ENCODE measurements around the gene CCDC9B. TPM values are rescaled to one million over a fixed set of nuclear protein-coding genes. Genes with fewer than 3 reads are reported as not detected.

CCDC9B gene
- total and polyA plus RNA-seq, 11 donors, result 38.0 to 165 (median 119) TPM

DNA sequence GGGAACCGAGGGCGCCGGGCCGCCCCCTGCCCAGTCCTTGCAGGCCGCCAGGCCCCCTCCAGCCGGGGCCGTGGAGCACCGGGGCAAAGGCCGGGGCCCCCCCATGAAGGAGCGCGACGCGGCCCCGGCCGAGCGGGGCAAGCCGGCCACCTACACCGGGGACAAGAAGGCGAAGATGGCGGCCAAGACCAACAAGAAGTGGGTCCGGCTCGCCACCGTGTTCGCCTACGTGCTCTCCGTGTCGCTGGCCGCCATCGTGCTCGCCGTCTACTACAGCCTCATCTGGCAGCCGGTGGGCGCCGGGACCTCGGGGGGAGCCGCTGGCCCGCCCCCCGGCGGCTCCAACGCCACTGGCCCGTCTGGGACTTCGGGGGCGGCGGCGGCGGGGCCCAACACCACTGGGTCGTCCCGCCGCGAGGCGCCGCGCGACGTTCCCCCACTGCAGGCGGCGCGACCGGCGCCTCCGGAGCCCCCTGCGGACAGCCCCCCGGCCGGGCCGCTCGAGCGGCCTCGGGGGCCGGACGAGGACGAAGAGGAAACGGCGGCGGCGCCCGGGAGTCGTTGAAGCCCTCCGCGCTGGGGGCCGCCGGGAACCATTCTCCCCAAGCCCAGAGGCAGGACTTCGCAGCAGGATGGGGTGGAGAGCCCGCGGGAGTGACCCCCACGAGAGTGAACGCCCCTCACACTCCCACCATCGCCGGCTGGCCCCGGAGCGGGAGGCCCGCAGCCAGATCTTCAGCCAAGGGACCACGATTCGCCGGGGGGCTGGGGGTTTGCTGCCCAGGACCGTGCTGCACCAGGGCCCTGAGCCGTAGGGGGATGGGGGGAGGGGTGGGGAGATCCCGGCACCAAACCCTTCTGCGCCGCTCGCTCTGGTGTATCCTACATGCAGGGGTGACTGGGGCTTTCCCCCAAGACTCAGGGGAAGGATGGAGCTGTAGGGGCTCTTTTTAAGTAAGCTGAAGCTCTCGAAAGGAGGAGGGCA lies 16.5 kb downstream of the CCDC9B start:
- H3K4me1 ChIP-seq, result peaks cover 4 to 67% (median 49%) of the 10 kb centered on the region in 12 donors
- intact Hi-C loops (cut with DNase I), result loop anchor here in 8 of 10 donors (1.0 to 5.0 kb wide), 7 partner anchors 15 to 568 kb away; partner anchors contain the start of genes CCDC9B (in 3 of the 8) and VPS18 (in 1 of the 8)
- WGBS, 4 donors, result 1% methylated on average over 52 to 101 of the region's 101 CpGs
- no peaks in the 10 kb centered on the region for H3K9me3 ChIP-seq
- peaks cover 0 to 13% (median 0%) of the 10 kb centered on the region in 9 donors for H3K36me3 ChIP-seq
- no peaks in the 10 kb centered on the region for H3K27me3 ChIP-seq
- H3K4me3 ChIP-seq, result peak overlapping the region; percentile 72 to 94 (median 82)
- ATAC-seq, result peak in 1 of 4 donors; percentile 3
- DNase-seq, result peak in 3 of 5 donors; percentile 36 to 66 (median 46)
- H3K27ac ChIP-seq, result peak overlapping the region; percentile 69 to 99 (median 90)
- no peak for TF ChIP-seq POLR2A (IDR thresholded peaks at IDR 0.05)
- TF ChIP-seq, protein P1, sequence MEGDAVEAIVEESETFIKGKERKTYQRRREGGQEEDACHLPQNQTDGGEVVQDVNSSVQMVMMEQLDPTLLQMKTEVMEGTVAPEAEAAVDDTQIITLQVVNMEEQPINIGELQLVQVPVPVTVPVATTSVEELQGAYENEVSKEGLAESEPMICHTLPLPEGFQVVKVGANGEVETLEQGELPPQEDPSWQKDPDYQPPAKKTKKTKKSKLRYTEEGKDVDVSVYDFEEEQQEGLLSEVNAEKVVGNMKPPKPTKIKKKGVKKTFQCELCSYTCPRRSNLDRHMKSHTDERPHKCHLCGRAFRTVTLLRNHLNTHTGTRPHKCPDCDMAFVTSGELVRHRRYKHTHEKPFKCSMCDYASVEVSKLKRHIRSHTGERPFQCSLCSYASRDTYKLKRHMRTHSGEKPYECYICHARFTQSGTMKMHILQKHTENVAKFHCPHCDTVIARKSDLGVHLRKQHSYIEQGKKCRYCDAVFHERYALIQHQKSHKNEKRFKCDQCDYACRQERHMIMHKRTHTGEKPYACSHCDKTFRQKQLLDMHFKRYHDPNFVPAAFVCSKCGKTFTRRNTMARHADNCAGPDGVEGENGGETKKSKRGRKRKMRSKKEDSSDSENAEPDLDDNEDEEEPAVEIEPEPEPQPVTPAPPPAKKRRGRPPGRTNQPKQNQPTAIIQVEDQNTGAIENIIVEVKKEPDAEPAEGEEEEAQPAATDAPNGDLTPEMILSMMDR (IDR thresholded peaks at IDR 0.05), result no peak

DNA sequence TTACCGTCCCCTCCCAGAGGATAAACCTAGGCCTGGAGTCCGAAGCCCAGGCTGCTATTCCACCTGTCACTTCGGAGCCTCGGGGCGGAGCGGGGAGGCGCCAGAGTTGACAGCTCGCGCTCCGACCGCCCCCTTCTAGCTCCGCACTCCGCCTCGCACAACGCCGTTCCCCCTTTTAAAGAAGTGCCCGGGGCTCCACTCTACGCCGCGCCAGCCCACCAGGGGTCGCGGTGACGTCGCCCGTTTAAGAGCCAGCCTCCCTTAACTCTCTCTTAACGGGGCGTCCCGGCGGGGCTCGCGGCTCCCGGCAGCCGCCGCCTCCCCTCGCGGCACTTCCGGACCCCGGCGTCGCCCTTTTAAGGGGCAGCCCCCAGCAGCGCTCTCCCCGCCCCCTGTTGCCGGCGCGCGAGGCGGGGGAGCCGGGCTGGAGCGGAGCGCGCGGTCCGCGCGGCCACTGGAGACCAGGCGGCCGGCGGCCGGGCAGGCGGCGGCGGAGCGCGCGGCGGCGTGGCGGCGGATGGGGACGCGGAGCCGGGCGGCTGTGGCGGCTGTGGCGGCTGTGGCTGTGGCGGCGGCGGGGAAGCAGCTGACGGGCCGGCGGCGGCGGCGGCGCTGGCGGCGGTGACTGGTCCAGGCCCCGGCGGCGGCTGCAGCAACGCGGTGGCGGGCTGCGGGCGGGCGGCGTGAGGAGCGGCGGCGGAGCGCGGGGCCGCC lies 17.3 kb downstream of the CCDC9B start, which contains the start of gene INAFM2:
Gene INAFM2 (plus strand): TSS at position 454 of the 714 bp plus-strand sequence. CDS start 364 bp downstream, outside the sequence.
- peaks cover under 1 to 59% (median 41%) of the 10 kb centered on the region in 12 donors for H3K4me1 ChIP-seq
- 0 to 1% (median 1%) methylated on average over 49 to 103 of the region's 103 CpGs for WGBS, 4 donors
- ATAC-seq (peak; percentile 81 to 91 (median 87)), DNase-seq (peak; percentile 92 to 96 (median 95))
- H3K4me3 ChIP-seq, result peak within 1 kb of the TSS; percentile 72 to 94 (median 82)
- H3K27me3 ChIP-seq, result no peaks in the 10 kb centered on the region
- peak within 1 kb of the TSS; percentile 69 to 99 (median 90) for H3K27ac ChIP-seq
- H3K9me3 ChIP-seq, result no peaks in the 10 kb centered on the region
- no peak for TF ChIP-seq POLR2A (IDR thresholded peaks at IDR 0.05)
- TF ChIP-seq, protein P1 (IDR thresholded peaks at IDR 0.05), result peak; percentile 62 to 88 (median 75)
- intact Hi-C loops (cut with DNase I), result loop anchor here in 7 of 10 donors (1.0 to 5.0 kb wide), 7 partner anchors 15 to 569 kb away; partner anchors contain the start of genes CCDC9B (in 2 of the 7) and VPS18 (in 1 of the 7)
- H3K36me3 ChIP-seq, result peaks cover 0 to 13% (median 0%) of the 10 kb centered on the region in 9 donors

DNA sequence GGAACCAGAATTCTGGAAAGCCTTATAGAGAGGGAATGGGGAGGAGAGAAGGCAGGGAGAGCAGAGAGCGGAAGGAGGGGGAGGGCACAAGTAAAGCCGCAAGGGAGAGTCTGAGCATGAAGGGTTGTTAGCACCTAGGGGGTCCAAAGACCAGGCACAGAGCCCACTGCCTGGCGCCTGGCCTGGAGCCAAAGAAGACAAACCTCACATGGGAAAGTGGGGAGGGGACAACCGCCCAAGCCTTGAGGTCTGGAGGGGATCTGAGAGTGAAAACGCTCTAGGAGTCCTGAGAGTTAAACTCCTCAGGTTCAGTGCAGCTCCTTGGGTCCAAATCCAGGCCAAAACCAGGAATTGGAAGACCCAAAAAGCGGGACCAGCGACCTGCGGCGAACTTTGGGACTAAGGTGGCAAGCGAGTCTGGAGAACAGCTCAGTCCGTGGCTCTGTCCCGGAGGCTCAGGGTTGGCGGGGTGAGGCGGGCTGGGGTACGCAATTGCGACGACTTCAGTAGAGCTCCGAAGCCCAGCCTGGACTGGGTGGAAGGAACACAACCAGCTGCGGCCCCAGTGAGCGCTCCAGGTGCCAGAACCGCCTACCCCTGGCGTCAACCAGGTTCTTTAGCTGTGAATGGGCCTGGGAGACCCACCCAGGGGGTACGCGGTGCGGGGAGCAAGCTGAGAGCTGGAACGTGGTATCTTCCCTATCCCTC lies 18.1 kb downstream of the CCDC9B start:
- H3K9me3 ChIP-seq, result no peaks in the 10 kb centered on the region
- 54 to 68% (median 56%) methylated on average over 22 to 26 of the region's 26 CpGs for WGBS, 4 donors
- TF ChIP-seq, protein P1 (IDR thresholded peaks at IDR 0.05), result no peak
- TF ChIP-seq POLR2A (IDR thresholded peaks at IDR 0.05), result no peak
- intact Hi-C loops (cut with DNase I), result loop anchor here in 7 of 10 donors (1.0 to 5.0 kb wide), 7 partner anchors 16 to 570 kb away; partner anchors contain the start of genes CCDC9B (in 2 of the 7) and VPS18 (in 1 of the 7)
- peak overlapping the region in 11 of 12 donors; percentile 47 to 93 (median 75) for H3K27ac ChIP-seq
- peaks cover 0 to 13% (median 0%) of the 10 kb centered on the region in 9 donors for H3K36me3 ChIP-seq
- peaks cover 0 to 52% (median 34%) of the 10 kb centered on the region in 12 donors for H3K4me1 ChIP-seq
- DNase-seq, result no peak
- H3K4me3 ChIP-seq, result peak overlapping the region in 9 of 12 donors; percentile 35 to 94 (median 81)
- H3K27me3 ChIP-seq, result no peaks in the 10 kb centered on the region
- ATAC-seq, result peak in 1 of 4 donors; percentile 1
